Measurements from ENCODE around the gene GGA1. TPM values are rescaled to one million over a fixed set of nuclear protein-coding genes. Genes with fewer than 3 reads are reported as not detected.

GGA1 gene
- total RNA-seq, 1 donor from 2014 or later = 57.5 TPM

GRCh38 chr22:37627121-37627520 is 18.5 kb downstream of the GGA1 start:
- no peak for DNase-seq (ENCODE audit: extremely low read depth, low read depth, low spot score)

GRCh38 chr22:37627545-37627944 is 18.9 kb downstream of the GGA1 start:
- no peak for DNase-seq (ENCODE audit: extremely low read depth, low read depth, low spot score)

GRCh38 chr22:37628830-37629229 is 20.2 kb downstream of the GGA1 start:
- no peak for DNase-seq (ENCODE audit: extremely low read depth, low read depth, low spot score)

DNA sequence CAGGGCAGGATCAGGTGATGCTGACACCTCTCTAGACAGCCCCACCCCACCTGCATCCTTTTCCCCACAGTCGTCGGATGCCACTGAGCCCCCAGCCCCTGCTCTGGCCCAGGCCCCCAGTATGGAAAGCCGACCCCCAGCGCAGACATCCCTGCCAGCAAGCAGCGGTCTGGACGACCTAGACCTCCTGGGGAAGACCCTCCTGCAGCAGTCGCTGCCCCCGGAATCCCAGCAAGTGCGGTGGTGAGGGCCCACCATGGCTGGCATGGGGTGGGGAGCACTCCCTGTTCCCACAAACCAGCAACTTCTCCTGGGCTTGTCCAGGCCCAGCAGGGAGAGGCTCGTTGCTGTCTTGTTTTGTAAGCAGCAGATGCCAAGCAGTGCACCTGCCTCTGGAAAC is 21.3 kb downstream of the GGA1 start:
- DNase-seq (ENCODE audit: extremely low read depth, low read depth, low spot score) = no peak

DNA sequence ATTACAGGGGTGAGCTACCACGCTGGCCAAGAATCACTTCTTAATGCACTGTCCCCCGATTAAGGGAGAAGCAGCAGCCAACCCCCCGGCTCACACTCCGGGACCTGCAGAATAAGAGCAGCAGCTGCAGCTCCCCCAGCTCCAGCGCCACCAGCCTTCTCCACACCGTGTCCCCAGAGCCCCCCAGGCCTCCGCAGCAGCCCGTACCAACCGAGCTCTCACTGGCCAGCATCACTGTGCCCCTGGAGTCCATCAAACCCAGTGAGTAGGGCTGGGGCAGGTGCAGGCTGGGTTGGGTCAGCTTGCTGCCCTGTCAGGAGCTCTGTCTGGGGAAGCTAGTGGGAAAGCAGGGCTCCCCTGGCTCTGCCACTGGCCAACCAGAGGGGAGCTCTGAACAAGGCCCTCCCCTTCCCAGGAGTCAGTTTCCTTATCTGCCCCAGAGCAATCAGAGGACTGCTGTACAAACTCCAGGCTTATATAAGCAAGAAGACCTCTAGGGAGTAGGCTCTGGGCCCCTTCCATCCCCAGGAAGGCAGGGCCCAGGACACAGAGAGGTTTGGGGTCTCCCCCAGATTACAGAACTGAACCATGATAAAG is 22.3 kb downstream of the GGA1 start:
- DNase-seq (ENCODE audit: extremely low read depth, low read depth, low spot score) = no peak

DNA sequence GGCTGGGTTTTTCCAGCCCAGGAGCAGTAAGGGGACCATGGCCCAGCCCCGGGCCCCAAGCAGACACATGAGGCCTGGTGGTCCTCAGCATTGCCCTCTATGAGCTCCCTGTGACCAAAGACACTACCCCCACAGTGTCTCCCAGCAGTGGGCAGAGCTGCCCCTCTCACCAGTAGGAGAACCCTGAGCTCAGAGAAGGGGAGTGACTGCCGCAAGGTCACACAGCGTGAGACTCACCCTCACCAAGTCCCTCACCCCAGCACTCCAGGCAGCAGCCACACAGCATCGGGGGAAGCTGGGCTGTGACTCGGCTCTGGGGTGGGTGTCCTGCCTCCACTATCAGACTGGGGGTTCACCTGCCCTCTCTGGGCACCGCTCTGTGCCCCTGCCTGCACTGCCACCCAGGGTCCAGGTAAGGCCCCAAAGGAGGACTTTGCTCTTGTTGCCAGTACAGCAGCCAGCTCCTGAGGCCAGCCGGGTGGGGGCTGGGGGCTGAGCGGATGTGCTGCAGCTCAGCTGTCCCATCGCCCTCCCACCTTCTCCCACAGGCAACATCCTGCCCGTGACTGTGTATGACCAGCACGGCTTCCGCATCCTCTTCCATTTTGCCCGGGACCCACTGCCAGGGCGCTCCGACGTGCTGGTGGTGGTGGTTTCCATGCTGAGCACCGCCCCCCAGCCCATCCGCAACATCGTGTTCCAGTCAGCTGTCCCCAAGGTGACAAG is 23.0 kb downstream of the GGA1 start:
- no peak for DNase-seq (ENCODE audit: extremely low read depth, low read depth, low spot score)

- DNase-seq (ENCODE audit: extremely low read depth, low read depth, low spot score) = no peak
These were observed 23.8 kb downstream of the GGA1 start for GRCh38 chr22:37632174-37633088.

DNA sequence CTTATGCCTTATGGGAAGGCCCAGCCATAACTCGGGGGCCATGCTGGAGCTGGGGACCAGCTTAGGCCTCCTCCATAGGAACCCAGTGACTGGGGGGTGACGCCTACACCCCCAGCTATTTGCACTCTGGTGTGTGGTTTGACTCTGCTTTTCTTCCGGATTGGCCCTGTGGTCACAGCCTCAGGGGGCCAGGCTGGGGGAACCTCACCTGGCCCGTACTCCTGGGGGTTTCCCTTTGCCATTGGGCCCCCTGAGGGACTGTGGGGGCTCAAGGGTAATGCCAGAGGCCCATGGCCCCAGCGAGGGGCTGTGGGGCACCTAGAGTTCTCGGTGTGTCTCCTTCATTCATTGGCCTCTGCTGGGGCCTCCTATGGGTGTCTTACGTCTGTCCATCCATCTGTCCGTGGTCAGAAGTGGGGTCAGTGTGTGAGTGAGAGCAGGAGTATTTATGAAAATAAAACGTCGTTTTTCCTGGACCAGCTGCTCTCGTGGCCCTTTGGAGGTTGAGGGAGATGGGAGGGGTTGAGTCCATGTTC is 24.5 kb downstream of the GGA1 start:
- no peak for DNase-seq (ENCODE audit: extremely low read depth, low read depth, low spot score)

- DNase-seq (ENCODE audit: extremely low read depth, low read depth, low spot score) = no peak
These were observed 25.2 kb downstream of the GGA1 start for GRCh38 chr22:37633625-37634416.

- DNase-seq (ENCODE audit: extremely low read depth, low read depth, low spot score) = no peak
These were observed 25.8 kb downstream of the GGA1 start for GRCh38 chr22:37634417-37634924.

DNA sequence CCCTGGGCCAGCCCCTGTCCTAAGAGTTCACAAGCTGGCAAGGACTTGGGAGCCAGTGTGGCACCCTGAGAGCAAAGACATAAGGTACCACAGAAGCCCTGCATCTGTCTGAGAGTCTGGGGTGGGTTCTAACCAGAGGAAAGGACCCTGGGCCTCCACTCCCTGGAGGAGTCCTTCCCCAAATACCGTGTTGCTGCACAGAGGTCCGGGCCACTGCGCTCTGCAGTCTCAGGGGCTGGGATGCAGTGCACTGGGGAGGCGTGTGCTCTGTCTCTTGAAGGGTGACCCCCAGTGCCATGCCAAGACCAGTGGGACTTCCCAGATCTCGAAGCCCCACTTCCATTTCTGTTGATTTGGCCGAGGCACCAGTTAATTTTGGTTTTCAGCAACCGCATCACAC is 26.5 kb downstream of the GGA1 start:
- no peak for DNase-seq (ENCODE audit: extremely low read depth, low read depth, low spot score)

GRCh38 chr22:37636186-37636948 is 27.7 kb downstream of the GGA1 start:
- DNase-seq (ENCODE audit: extremely low read depth, low read depth, low spot score) = no peak

- no peak for DNase-seq (ENCODE audit: extremely low read depth, low read depth, low spot score)
These were observed 28.3 kb downstream of the GGA1 start for GRCh38 chr22:37636949-37637273.

- DNase-seq (ENCODE audit: extremely low read depth, low read depth, low spot score) = no peak
These were observed 29.9 kb downstream of the GGA1 start for GRCh38 chr22:37638391-37639069.

DNA sequence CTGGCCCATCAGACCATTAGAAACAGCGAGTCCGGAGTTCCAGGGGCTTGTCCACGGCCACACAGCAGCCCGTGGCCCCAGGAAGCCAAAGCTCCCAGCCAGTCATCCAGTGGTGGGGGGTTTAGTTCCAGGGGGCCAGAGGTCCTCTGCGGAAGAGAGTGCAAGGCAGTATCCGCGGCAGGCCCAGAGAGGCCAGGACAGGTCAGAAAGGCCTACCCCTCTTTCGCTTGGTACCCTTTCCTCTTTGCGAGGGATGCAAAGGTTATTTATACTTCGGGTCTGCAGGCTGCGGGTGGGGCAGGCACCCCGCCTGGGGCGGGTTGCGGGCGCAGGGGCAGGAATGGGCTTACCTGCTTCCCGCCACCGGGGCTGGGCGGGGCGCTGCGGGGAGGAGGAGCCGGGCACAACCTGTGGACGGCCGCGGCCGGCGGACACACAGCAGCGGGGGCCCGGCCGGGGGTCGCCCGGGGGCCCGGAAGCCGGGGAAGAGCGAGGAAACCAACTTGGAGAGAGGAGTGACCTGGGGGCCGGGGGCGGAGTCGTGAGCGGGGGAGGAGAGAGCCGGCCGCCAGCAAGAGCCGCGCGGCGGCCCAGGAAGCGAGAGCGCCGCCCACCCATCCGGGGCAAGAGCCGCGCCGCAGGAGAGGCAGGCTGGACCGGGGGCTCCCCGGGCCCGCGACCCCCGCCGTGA is 30.6 kb downstream of the GGA1 start, which contains the start of gene SH3BP1:
Gene SH3BP1, plus strand, starts transcription at position 600 of the 691 bp plus-strand sequence. CDS start 119 bp downstream, outside the sequence.
- no peak for DNase-seq (ENCODE audit: extremely low read depth, low read depth, low spot score)

DNA sequence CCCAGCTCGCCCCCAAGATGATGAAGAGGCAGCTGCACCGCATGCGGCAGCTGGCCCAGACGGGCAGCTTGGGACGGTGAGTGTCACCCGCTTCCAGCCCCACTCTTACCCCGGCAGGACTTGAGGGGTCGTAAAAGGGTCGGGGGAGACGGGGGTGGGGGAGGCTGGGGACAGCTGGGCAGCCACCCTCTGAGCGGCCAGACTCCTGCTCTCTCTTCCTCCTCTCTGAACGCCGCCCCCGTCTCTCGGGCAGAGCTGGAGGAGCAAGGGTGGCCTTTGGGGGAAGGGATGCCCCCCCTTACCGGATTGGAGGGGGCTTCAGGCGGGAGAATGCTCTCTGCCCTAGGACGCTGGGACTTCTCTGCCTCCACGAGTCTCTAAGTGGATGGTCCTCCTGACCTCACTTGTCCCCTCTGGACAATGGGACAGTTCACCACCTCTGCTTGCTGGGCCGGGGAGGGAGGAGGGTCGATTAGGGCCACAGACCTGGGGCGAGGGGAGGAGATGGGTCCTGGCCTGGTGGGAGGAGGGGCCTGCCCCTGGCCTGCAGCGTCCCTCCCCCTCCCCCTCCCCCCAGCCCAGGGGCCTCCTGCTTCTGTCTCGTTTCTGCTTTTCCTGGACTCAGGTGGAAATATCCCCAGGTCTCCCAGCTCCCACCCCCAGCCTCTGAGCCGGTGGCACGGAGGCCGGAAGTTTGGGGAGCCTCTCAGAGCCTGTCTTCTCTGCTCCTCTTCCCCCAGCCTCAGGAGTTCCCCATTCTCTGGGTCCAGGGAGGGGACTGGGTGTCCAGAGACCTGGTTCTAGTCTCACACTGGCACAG is 31.3 kb downstream of the GGA1 start:
- no peak for DNase-seq (ENCODE audit: extremely low read depth, low read depth, low spot score)

Data from glomerular endothelial cell (primary cell).